COLO829 (cell line): ENCODE measurements around the gene ABHD14A.

Experiments
- DNase-seq: peaks from one replicate; pipeline ENCODE4 v3.0.0; 2012; ENCODE audit warnings: low spot score

ABHD14A gene

DNA sequence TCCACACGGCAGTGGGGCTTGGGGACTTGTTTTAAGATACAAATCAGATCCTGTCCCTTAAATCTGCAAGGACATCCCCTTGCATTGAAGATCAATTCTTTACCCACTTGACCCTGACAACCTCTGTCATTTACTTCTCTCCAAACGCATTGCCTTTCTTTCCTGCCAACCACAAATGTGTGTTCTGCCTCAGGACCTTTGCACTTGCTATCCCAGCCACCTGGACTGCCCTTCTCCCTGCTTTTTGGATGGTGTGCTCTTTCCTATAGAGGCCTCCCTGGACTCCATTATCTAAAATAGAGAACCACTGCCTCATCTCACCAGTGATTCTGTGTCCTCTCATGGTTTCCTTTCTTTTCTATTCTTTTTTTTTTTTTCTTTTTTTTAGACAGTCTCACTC lies 22.3 kb downstream of the ABHD14A start:
- DNase-seq, result no peak

DNA sequence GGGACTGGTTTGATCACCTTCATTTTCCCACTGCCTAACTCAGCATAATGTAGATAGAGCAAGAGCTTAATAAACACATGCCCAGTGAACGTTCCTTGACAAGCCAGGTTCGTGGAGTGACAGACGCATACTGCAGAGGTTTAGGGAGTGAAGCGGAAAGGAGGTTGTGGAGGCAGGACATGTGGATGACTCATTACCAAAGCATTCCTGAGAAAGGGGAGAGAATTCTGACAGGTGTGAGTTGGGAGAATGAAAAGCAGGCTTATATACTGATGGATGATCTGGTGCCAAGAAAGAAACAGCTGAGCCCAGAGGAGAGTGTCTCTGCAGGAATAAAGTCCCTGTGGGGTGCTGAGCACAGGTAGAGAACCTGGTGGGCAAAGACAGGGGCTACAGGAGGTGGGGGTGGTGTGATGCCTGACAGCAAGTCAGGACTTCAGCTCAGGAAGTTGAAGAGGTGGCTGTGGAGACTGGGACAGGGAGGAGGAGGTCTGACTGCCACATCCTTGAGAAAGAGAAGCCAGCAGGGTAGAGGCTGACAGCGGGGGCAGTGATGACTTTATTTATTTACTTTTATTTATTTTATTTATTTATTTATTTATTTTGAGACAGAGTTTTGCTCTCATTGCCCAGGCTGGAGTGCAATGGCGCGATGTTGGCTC lies 23.2 kb downstream of the ABHD14A start:
- DNase-seq, result no peak

DNA sequence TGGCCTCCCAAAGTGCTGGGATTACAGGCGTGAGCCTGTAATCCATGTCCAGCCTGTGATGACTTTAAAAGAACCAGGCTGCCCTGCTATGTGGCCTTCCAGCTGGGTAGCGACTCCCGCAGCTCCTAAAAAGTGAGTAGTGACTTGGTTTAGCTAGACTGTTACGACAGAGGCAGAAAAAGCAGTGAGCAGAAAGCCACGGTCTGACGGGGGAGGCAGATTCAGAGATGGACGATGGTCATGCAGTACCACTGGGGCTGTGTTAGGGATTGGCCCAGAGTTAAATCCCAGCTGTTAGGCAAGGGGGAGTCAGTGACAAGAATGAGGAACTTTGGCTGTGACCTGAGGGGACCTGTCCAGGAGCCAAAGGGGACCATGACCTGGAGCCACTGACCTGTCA lies 23.9 kb downstream of the ABHD14A start:
- DNase-seq, result no peak

DNA sequence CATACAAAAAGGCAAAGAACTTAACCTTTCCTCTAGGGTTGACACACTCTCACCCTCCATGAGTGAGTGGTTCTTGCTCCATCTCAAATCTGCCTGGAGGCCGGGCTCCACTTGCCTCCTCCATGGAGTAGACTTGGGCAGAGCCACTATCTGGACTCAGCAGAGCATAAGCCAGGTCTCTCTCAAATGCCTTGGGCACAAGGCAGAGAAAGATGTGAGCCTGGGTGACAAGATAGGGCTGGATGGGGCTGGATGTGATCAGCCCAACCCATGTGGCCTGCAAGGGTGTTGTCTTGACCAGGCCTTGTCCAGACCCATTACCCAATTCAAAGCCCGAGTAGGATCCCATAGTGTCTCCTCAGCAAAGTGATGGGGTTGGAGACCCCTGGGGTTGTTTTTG lies 25.0 kb downstream of the ABHD14A start:
- no peak for DNase-seq

DNA sequence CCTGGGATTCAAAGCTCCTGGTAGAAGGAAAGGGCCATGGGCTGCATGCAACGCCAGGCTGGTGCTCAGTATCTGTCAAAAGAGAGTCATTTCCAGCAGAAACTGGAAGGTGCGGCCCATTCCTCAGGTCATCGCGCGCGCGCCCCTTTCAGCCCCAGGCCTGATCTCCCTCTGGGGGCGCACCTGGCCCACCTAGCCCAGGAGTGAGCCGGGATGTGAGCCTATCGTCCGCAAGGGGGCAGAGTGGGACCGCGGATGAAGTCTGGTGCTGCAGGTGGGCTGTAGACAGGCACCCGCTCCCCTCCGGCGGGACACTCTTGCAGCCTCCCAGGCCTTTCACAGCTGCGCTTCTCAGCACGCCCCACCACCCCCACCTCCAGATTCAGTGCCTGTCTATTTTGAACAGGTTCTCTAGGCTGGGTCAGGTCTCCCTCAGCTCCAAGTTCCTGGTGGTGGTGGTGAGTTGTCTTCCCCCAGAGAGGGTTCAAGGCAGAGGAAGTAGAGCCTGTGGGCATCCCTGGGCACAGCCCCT lies 26.6 kb downstream of the ABHD14A start:
- peak; percentile 86 for DNase-seq

DNA sequence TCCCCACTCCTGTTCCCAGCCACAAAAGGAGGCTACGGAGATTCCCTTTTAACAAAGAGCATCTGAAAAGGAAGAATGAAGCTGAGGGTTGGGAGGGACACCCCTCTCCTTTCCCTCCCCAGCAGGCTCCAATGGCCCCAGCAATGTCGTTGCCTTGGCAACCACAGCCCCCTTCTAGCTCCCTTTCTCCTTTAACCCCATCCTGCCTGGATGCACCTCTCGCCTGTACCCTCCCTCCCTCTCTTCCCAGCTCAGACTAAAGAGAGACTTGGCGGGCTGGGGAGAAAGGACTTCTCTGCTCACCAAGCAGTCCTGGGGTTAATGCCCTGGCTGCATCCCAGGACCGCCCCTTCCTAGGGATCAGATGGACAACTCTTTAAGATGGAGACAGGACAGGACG lies 27.9 kb downstream of the ABHD14A start:
- DNase-seq, result no peak

DNA sequence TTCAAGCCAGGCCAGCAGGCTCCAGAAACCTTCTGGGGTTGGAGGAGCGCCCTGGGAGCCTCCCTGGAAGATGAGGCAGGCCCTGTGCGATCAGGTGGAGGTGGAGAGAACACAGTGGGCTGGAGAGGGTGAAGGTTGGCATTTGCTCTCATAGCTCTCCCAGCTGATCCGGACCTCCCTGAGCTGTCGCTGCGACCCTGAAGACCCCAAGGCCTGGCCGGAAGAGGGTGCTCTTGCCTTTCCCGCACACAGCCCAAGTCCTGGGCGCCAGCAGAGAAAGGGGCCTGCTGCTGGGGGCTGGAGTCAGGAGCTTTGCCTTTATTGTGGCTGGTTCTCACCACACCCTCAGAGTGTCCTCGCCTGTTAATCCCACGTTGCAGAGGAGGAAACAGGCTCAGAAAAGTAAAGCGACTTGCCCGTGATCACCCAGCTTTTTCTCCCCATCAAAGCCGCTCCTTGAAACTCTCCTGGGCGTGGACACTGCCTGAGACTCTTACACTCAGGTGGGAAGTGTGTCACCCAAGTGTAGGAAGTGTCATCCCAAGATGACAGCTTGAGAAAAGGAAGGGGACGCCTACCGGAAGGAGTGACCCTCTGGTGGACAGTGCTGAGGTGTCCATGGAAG lies 29.4 kb downstream of the ABHD14A start:
- no peak for DNase-seq

DNA sequence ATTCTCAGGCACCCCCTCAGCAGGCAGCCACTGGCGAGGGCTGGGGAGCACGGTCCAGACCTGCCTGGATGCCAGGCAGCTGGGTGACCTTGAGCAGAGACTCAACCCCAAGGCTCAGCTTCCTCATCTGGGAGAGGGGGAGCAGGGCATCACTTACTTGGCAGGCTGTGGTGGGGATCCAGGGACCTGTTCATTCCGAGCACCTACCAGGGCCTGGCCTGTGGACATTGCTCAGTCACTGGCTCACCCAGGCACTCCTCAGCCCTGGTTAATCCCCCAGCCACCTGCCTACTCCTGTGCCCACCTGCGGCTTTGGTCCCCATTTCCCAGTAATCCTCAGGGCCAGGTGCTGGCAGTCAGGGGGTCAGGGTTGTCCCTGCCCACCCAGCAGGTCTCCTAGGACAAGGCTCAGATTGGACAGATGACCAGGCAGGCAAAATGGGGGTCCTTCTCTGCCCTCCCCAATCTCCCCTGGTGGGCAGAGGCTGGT lies 30.1 kb downstream of the ABHD14A start:
- DNase-seq, result no peak

DNA sequence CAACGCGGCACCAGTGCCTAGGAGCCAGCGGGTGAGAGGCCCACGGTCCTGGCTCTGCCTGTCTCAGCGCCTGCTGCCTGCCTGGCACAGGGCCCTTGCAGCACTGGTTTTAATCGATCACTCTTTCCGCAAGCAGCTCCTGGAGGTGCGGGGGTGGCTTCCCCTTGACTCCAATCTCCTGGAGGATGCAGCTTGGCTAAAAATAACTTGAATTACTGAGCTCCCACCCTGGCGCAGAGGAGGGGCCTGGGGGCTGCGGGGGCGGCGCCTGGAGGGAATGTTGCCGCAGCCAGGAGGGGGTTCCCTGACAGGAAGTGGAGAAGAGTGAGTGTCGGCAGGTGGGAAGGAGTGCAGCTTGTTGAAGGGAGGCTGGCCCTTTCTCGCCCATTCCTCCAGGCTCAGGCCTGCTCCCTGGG lies 30.7 kb downstream of the ABHD14A start:
- peak; percentile 66 for DNase-seq

DNA sequence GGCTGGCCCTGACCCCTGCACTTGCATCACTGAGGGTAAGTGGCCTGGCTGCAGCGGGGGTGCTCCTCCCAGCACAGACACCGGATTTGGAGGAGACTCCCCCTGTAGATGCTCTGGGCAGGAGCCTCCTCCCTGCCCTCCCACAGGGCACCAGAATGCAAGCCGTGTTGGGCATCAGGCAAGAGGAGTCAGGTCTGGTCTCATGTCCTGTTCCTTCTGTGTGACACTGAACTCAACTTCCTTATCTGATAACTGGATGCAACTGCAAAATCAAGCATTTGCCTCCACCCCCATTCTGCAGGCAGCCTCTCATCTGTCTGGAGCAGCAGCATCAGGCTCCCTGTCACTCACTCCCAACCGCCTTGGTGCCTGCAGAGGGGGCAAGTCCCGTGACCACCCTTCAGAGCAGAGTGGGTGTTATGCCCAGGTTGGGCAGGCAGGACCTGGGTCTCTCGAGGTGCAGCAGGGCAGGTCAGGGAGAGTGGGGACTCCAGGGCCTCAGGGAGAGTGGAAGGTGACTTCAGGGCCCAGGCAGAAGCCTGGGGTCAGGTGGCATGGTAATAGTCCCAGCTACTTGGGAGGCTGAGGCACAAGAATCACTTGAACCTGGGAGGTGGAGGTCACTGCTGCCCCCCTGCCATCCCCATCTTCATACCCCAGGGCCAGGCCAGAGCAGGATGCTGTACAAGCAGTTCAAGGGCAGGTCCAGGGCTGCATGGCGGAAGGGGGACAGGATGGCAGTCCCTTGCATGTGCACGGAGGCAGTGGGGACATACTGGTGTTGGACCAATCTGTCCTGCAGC lies 31.4 kb downstream of the ABHD14A start:
- DNase-seq, result no peak

DNA sequence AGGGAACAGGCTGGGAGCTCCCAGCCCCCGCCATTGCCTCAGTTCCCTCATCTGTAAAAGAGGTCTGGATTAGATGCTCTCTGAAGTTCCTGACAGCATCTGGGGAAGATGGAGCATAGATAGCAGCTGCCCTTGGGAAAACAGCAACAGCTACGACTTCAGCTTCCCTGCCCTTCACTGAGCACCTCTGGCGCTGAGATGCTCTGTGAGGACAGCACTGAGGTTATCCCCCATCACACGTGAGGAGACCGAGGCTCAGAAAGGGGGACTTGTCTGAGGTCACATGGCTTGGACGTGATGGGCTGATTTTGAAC lies 31.9 kb downstream of the ABHD14A start:
- DNase-seq, result no peak

DNA sequence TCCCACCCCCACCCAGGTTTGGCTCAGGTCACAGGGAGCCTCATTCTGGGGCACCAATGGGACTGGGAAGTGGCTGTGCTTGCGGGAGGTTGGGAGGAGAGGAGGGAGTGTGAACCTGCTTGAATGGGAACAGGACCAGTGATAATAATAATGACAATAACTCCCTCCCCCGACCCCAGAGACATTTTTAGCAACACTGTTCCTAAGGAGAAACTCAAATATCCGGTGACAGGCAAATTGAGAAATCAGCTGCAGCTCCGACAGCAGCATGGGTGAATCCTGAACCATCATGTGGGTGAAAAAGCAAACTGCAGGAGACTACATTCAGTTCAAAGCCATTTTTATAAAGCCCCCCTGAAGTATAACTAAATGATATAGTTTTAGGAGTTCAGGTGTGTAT lies 32.4 kb downstream of the ABHD14A start:
- DNase-seq, result no peak

DNA sequence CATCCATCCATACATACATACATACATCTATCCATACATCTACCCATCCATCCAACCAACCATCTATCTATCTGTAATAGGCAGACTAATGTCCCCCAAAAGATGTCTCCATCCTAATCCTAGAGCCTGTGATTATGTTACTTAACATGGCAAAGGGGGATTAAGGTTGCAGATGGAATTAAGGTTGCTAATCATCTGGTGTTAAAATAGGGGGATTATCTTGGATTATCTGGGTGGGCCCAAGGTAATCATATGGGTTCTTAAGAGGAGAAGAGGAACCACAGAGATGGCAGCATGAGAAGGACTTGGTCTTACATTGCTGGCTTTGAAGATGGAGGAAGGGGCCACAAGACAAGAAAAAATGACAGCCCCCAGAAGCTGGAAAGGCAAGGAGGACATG lies 35.6 kb downstream of the ABHD14A start:
- DNase-seq, result no peak

DNA sequence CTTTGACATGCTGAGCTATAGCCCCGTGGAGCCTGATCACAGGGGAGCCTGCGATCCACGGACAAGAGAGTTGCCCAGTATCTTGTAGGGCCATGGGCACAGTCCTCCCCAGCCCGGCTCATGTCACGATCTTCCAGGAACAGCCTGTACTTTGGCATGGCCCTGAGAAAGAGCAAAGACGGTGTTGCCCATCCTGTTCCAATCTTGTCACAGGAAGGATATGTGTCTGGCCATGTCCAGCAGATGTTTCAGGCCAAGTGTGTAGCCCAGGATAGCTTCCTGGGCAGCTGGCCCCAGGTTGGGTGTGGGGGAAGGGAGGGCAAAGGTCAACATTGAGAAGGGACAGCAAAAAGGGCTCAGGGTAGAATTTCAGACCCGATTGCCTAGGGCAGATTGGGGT lies 37.8 kb downstream of the ABHD14A start:
- no peak for DNase-seq

DNA sequence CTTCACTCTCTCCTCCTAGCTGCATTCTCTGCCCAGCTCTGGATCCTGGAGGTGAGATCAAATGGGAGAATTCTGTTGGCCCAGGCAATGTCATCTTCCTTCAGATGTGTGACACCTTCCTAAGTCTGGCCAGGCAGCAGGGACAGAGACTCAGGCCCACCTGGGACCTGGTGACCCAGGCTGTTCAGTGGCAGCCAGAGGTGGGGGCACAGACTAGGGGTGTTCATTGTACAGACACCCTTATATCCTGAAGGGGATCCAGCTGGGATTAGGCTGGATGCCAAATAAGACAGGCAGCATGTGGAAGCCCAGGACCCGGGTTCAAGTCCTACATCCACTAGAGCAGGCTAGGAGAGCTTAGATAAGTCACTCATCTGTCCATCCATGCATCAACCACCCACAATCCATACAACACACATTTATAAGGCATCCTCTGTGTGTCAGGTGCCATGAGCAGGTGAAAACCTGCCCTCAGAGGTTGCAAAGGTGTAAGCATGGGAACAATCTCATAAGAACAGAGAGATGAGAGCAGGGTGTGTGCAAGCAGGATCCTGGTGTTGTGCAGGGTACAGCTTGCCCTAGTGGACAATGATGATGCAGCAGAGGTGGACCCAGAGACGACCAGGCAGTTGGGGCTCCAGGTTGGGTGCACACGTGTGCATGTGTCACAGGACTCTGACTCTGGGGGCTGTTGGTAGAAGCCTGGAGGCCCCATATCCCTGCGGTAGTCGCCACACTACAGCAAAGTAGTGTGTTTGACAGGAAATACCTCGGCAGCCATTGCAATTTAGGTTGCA lies 39.1 kb downstream of the ABHD14A start:
- no peak for DNase-seq

DNA sequence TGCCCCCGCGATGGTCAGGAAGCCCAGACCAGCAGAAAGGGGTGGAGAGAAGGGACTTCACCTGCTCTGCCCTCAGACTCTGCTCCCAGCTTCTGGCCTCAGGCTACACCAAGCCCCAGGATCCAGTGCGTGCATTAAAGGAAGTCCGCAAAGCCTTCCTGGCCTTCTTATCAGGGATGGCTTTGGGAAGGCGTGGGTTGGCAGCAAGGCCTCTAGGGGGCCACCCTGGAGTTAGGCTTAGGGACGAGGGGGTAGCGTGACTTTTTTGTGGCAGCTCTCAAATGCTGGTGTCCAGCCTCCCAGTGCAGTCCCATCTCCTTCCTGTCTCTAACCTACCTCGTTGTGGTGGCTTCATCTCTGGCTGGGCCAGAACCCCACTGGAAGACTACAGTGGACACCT lies 39.7 kb downstream of the ABHD14A start:
- DNase-seq, result no peak

DNA sequence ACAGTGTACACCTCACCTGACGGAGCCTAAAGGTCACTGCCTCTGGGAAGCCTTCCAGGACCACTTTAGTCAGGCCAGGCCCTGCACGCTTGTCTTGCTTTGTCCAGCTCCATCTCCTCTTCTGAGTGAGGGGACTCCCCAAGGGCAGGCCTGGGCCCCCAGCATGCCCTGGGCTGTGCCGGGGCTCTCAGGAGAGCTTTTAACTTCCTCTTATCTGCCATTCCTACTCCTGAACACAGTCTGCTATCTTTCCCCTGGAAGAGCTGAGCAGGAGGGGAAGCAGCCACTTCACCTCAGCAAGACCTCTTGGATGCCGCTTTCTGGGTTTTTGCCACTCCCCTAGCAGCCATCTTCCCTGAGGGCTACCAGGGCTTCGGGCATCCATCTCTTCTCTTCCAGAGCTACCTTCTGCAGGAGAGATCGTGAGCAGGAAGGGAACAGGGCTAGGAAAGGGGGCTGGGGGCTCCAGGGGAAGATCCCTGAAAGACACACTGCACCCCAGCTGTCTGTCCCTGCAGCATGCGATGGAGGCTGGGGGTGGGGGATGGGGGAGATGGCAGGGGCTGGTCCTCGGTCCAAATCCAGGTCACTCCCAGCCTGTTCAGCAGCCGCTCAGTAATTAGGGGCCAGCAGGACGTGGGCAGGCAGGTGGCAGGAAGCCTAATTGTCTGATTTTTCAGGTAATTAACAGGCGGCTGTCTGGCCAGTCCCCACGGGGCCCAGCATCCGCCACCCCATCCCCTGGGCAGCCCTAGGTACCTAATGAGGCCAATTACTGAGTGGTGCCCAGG lies 40.8 kb downstream of the ABHD14A start:
- no peak for DNase-seq

DNA sequence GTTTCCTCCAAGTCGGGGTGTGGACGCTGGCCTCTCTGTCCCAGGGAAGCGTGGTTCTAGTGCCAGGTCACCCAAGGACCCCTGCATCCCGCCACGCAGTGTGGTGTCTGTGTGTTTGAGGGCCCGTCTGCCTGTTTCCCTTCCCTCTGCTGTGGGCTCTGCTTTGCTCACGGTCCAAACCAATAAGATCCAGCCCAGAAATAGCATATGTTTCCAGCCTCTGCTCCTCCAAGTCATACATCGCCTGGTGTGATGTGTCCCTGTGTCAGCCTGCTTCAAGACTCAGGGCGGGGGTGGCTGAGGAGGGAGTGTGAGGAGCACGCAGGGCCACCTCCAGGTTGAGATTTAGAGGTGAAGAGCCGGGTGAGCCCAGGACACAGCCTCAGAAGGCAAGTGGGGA lies 42.7 kb downstream of the ABHD14A start:
- no peak for DNase-seq

DNA sequence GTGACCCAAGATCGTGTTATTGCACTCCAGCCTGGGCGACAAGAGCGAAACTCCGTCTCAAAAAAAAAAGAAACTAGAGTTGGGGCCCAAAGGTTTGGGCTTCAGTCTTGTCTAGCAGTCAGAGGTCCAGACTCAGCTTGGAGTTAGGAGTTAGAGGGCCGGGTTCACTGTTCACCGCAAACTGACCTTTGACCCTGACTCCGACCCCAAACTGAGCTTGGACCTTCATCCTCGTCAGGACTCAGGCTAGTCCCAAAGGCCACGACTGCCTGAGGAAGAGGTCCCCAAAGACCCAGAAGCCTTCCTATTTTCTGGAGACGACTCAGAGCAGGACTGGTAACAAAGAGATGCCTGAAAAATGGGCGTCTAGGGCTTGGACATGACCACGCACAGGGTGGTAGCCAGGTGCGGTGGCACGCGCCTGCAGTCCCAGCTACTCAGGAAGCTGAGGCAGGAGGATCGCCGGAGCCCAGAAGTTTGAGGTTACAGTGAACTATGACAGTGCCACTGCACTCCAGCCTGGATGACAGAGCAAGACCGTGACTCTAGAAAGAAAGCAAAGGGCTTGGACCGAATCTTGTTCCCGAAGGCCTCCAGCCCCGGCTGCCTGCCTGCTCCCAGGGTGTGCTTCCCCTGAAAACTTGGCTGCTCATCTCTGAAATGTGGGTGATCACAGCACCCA lies 43.6 kb downstream of the ABHD14A start:
- DNase-seq, result no peak

DNA sequence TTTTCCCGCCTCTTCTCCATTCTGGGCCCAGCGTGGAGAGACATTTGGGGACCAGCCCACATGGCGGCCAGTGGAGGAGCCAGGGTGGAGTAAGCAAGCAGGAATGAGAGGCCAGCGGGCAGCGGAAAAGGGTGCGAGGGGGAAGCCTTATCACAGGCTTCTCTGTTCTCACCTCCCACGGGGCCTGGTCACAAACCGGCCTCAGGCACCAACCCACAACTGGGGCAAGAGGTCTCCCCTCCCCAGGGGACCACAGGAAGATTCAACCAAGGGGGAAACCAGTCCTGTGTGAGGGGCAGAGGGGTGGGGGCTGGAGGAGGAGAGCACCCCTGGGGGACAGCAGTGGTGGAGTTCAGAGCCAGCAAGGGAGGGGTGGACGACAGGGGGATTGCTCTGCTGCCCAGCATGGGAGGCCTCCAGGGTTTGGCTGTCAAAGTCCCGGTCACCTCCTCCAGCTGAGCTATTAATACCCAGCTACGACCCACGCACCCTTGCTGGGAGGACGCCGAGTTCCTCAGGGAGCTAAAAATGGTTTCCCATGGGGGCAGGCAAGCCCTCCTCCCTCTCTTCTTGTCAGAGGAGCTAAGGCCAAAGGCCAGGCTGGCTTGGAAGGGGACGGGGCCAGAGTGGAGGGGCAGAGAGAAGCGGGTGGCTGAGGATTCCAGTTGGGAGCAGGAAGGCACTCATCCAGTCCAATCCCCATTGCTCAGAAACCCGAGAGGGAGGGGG lies 44.7 kb downstream of the ABHD14A start:
- DNase-seq, result peak; percentile 67
